KG1 (cell line): ENCODE results near the gene RAD23B.

Source experiments
- DNase-seq: peaks from one replicate; lab custom pipeline; 2025; lab: John Stamatoyannopoulos, UW

RAD23B gene

GRCh38 chr9:107268560-107268959 is 14.5 kb upstream of the RAD23B start:
- DNase-seq = no peak

- DNase-seq = no peak
These were observed 13.8 kb upstream of the RAD23B start for GRCh38 chr9:107269254-107269653.

GRCh38 chr9:107269681-107270080 is 13.4 kb upstream of the RAD23B start:
- DNase-seq = no peak

- DNase-seq = no peak
These were observed 13.0 kb upstream of the RAD23B start for GRCh38 chr9:107270082-107270481.

GRCh38 chr9:107270580-107270979 is 12.5 kb upstream of the RAD23B start:
- no peak for DNase-seq

GRCh38 chr9:107273634-107274033 is 9.4 kb upstream of the RAD23B start:
- no peak for DNase-seq

- DNase-seq = no peak
These were observed 9.0 kb upstream of the RAD23B start for GRCh38 chr9:107274096-107274495.

GRCh38 chr9:107274953-107275422 is 8.1 kb upstream of the RAD23B start:
- no peak for DNase-seq

GRCh38 chr9:107275530-107275929 is 7.5 kb upstream of the RAD23B start:
- DNase-seq = no peak

GRCh38 chr9:107276966-107277710 is 5.9 kb upstream of the RAD23B start:
- no peak for DNase-seq

GRCh38 chr9:107277801-107278200 is 5.3 kb upstream of the RAD23B start:
- no peak for DNase-seq

- DNase-seq = no peak
These were observed 4.0 kb upstream of the RAD23B start for GRCh38 chr9:107279086-107279485.

GRCh38 chr9:107280543-107280942 is 2.5 kb upstream of the RAD23B start:
- DNase-seq = no peak

- DNase-seq = no peak
These were observed 1.9 kb upstream of the RAD23B start for GRCh38 chr9:107281184-107281583.

GRCh38 chr9:107281922-107282667 is 984 bp upstream of the RAD23B start:
- no peak for DNase-seq

- peak; percentile 33 for DNase-seq
These were observed 841 bp downstream of the RAD23B start for GRCh38 chr9:107283623-107284616.

GRCh38 chr9:107284636-107285035 is 1.6 kb downstream of the RAD23B start:
- DNase-seq = no peak

- DNase-seq = no peak
These were observed 2.2 kb downstream of the RAD23B start for GRCh38 chr9:107285286-107285685.

GRCh38 chr9:107286057-107286456 is 3.0 kb downstream of the RAD23B start:
- no peak for DNase-seq

GRCh38 chr9:107288701-107289100 is 5.6 kb downstream of the RAD23B start:
- no peak for DNase-seq

GRCh38 chr9:107290619-107291018 is 7.5 kb downstream of the RAD23B start:
- DNase-seq = no peak
